IMR-90 (cell line): Measurements from ENCODE around the gene PRKN.

ENCODE experiments used
- FOS ChIP-seq: fragments of 150-350 bp; IDR thresholded peaks from 2 replicates; pipeline ENCODE4 v1.6.1; 2016; ENCODE audit warnings: low read depth, low read length
- MAFK ChIP-seq: IDR thresholded peaks from 2 replicates; pipeline ENCODE4 v1.6.1; 2012; ENCODE audit warnings: low read depth, low read length, improper control_type of control experiment
- NFE2L2 ChIP-seq: fragments of 150-350 bp; IDR thresholded peaks from 2 replicates; pipeline ENCODE4 v1.6.1; 2016; ENCODE audit warnings: low read depth, mild to moderate bottlenecking, low read length
- POLR2A ChIP-seq: IDR thresholded peaks from 2 replicates; pipeline ENCODE4 v1.6.1; 2012; ENCODE audit warnings: mild to moderate bottlenecking, low read depth, low read length
- SMC3 ChIP-seq: fragments of 150-350 bp; IDR thresholded peaks from 2 replicates; pipeline ENCODE4 v1.6.1; 2016; ENCODE audit warnings: low read depth, mild to moderate bottlenecking, antibody characterized with exemption, low read length, moderate library complexity
- TF ChIP-seq, protein P1 (sequence below): conservative IDR thresholded peaks from 2 replicates; pipeline ENCODE4 v1.5.1; 2012; ENCODE audit warnings: mild to moderate bottlenecking, low read depth, low read length, improper control_type of control experiment

DNA sequence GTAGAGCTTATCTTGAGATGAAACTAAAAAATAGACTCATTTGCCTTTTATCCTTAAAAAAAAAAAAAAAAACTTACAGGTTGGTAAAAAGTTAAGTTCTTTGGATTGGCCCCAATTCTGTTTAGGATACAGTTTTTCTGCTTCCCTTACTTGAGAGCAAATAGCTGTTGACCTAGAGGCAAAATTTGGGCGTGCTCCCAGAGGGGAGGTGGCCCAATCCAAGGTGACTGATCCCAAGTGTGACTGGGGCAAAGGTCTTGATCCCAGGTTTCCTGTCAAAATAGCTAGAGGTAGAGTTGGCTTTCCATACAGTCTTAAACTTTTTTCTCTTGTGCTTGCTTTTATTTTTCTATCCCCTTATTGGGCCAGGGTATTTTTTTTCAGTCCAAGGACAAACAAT lies 1089.9 kb downstream of the PRKN start:
- TF ChIP-seq POLR2A (no peak), FOS (no peak), NFE2L2 (no peak), SMC3 (no peak), MAFK (no peak)
- TF ChIP-seq, protein P1, sequence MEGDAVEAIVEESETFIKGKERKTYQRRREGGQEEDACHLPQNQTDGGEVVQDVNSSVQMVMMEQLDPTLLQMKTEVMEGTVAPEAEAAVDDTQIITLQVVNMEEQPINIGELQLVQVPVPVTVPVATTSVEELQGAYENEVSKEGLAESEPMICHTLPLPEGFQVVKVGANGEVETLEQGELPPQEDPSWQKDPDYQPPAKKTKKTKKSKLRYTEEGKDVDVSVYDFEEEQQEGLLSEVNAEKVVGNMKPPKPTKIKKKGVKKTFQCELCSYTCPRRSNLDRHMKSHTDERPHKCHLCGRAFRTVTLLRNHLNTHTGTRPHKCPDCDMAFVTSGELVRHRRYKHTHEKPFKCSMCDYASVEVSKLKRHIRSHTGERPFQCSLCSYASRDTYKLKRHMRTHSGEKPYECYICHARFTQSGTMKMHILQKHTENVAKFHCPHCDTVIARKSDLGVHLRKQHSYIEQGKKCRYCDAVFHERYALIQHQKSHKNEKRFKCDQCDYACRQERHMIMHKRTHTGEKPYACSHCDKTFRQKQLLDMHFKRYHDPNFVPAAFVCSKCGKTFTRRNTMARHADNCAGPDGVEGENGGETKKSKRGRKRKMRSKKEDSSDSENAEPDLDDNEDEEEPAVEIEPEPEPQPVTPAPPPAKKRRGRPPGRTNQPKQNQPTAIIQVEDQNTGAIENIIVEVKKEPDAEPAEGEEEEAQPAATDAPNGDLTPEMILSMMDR, result no peak
